ENCODE measurements around the gene PRR5L.

GRCh38 chr11:36253238-36253637, 42.9 kb upstream of the PRR5L start:
- TF ChIP-seq POLR2AphosphoS5 (IDR thresholded peaks at IDR 0.05; ENCODE audit: low read depth, low read length) (no peak), FOXP2 (optimal IDR thresholded peaks at IDR 0.05; ENCODE audit: borderline replicate concordance, extremely low read depth, extremely low read length, insufficient read depth) (no peak), SIN3A (IDR thresholded peaks at IDR 0.05; ENCODE audit: borderline replicate concordance, insufficient read depth, low read length) (no peak), TAF1 (IDR thresholded peaks at IDR 0.05; ENCODE audit: borderline replicate concordance, insufficient read depth, low read length) (no peak)
- TF ChIP-seq, protein P1, sequence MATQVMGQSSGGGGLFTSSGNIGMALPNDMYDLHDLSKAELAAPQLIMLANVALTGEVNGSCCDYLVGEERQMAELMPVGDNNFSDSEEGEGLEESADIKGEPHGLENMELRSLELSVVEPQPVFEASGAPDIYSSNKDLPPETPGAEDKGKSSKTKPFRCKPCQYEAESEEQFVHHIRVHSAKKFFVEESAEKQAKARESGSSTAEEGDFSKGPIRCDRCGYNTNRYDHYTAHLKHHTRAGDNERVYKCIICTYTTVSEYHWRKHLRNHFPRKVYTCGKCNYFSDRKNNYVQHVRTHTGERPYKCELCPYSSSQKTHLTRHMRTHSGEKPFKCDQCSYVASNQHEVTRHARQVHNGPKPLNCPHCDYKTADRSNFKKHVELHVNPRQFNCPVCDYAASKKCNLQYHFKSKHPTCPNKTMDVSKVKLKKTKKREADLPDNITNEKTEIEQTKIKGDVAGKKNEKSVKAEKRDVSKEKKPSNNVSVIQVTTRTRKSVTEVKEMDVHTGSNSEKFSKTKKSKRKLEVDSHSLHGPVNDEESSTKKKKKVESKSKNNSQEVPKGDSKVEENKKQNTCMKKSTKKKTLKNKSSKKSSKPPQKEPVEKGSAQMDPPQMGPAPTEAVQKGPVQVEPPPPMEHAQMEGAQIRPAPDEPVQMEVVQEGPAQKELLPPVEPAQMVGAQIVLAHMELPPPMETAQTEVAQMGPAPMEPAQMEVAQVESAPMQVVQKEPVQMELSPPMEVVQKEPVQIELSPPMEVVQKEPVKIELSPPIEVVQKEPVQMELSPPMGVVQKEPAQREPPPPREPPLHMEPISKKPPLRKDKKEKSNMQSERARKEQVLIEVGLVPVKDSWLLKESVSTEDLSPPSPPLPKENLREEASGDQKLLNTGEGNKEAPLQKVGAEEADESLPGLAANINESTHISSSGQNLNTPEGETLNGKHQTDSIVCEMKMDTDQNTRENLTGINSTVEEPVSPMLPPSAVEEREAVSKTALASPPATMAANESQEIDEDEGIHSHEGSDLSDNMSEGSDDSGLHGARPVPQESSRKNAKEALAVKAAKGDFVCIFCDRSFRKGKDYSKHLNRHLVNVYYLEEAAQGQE (IDR thresholded peaks at IDR 0.05; ENCODE audit: insufficient read depth in 1 of 2, low read depth in 2 of 2, low read length in 2 of 2), result no peak

All from PFSK-1 (cell line).